Right cardiac atrium (tissue), 5 donors: ENCODE results near the gene EXO1. TPM values are rescaled to one million over a fixed set of nuclear protein-coding genes. Genes with fewer than 3 reads are reported as not detected.
A peak's percentile ranks its signal among the peaks of the same experiment; 100 is the strongest.
"Not testable (repeated sequence)": the region's sequence is repeated elsewhere in the genome, so short reads cannot be mapped to it uniquely, and the experiment has no call there.

Source experiments
- ATAC-seq, 2 donors: fragments of 200-7000 bp; cut with Tn5 transposase; one replicate each; pipeline versions ENCODE4 v1.8.0 to v1.9.1; 2020; ENCODE audit warnings: moderate library complexity in 2 of 2, mild to moderate bottlenecking in 1 of 2
- DNase-seq, 3 donors: peaks; one replicate each; pipeline ENCODE4 v3.0.0-alpha.2; 2020
- H3K27ac ChIP-seq: one replicate; pipeline ENCODE4 v1.5.1; 2013; ENCODE audit warnings: mild to moderate bottlenecking, low read length, control low read depth, moderate library complexity
- H3K27me3 ChIP-seq: one replicate; pipeline ENCODE4 v1.6.1; 2013; ENCODE audit not compliant: control insufficient read depth, insufficient read depth
- H3K4me1 ChIP-seq: one replicate; pipeline ENCODE4 v1.6.1; 2013; ENCODE audit warnings: low read length; ENCODE audit not compliant: control insufficient read depth, insufficient read depth
- H3K4me3 ChIP-seq: one replicate; pipeline ENCODE4 v1.5.1; 2013; ENCODE audit warnings: low read length, control low read depth
- H3K9me3 ChIP-seq: one replicate; pipeline ENCODE4 v1.6.1; 2013; ENCODE audit warnings: low read length; ENCODE audit not compliant: control insufficient read depth
- WGBS: extraction: QIAGEN DNeasy Blood & Tissue Kit; methylation state at CpG from one replicate; pipeline ENCODE4 v1.1.7; 2013; 5-methylcytosine and 5-hydroxymethylcytosine counted together
- intact Hi-C, 4 donors: fragments of 100-400 bp; cut with DNase I; formaldehyde crosslinking; loops; one replicate each; pipeline versions ENCODE4 v1.11.0 to v1.14.0; 2022 to 2023
- polyA plus RNA-seq: library from polyadenylated mRNA; stranded (reverse); fragments of 200-250 nt; gene quantifications from one replicate; pipeline ENCODE4 v1.2.3, GENCODE V29; 2013
- total RNA-seq, 4 donors: library from RNA; stranded (reverse); fragmentation: NEBNext Ultra II Directional; extraction: Animal tissue kit (Norgen Biotek cat#: 25700); gene quantifications; one replicate each; pipeline ENCODE4 v1.2.1, GENCODE V29; 2021
- donor health status: healthy with polysubstance abuse.
- donor health status: DM: no; HTN: yes; CAD: no.
- donor health status: DM: no; HTN: no; CAD: no.
- donor health status: DM: no; HTN: yes; CAD: no; lungs with severe emphysema.
- donor health status: DM: yes; HTN: yes; CAD: no.

EXO1 gene
- total and polyA plus RNA-seq, 5 donors, result 0.23 to 0.83 (median 0.74) TPM; not detected in 2

GRCh38 chr1:241847540-241847795 is 536 bp upstream of the EXO1 start:
- H3K4me3 ChIP-seq, result peak overlapping the region; percentile 78
- no peaks in the 10 kb centered on the region for H3K27me3 ChIP-seq
- H3K9me3 ChIP-seq, result no peaks in the 10 kb centered on the region
- 9% methylated on average over 6 of the region's 6 CpGs for WGBS
- ATAC-seq, result no peak
- DNase-seq, result no peak
- peak overlapping the region; percentile 100 for H3K27ac ChIP-seq
- intact Hi-C loops, result loop anchor here in 1 of 4 donors (10.0 kb wide), 1 partner anchor 243 kb away; no protein-coding TSS in a partner anchor
- no peaks in the 10 kb centered on the region for H3K4me1 ChIP-seq

- 7% methylated on average over 13 of the region's 13 CpGs for WGBS
- no peak for DNase-seq
- Histone ChIP-seq H3K9me3 (no peaks in the 10 kb centered on the region), H3K4me3 (peak overlapping the region; percentile 78), H3K4me1 (no peaks in the 10 kb centered on the region), H3K27ac (no peak overlapping the region), H3K27me3 (no peaks in the 10 kb centered on the region)
- no peak for ATAC-seq
- intact Hi-C loops, result loop anchor here in 1 of 4 donors (10.0 kb wide), 1 partner anchor 244 kb away; no protein-coding TSS in a partner anchor
Observed at GRCh38 chr1:241848686-241849344, 811 bp downstream of the EXO1 start.

GRCh38 chr1:241849345-241849695 is 1.3 kb downstream of the EXO1 start:
- H3K9me3 ChIP-seq, result no peaks in the 10 kb centered on the region
- H3K4me1 ChIP-seq, result no peaks in the 10 kb centered on the region
- no peak for DNase-seq
- intact Hi-C loops, result loop anchor here in 1 of 4 donors (10.0 kb wide), 1 partner anchor 245 kb away; no protein-coding TSS in a partner anchor
- H3K4me3 ChIP-seq, result no peak overlapping the region
- WGBS, result 47% methylated on average over 6 of the region's 6 CpGs
- no peak overlapping the region for H3K27ac ChIP-seq
- no peaks in the 10 kb centered on the region for H3K27me3 ChIP-seq
- no peak for ATAC-seq

- H3K27ac ChIP-seq, H3K9me3 ChIP-seq, H3K4me1 ChIP-seq, ATAC-seq, intact Hi-C loops, H3K27me3 ChIP-seq, H3K4me3 ChIP-seq: not testable (repeated sequence)
- 95% methylated on average over 35 of the region's 41 CpGs for WGBS
- peak in 1 of 3 donors; percentile 34 for DNase-seq
Observed at GRCh38 chr1:241855545-241856140, 7.6 kb downstream of the EXO1 start.

GRCh38 chr1:241857131-241857530 is 9.1 kb downstream of the EXO1 start:
- Histone ChIP-seq H3K4me1 (no peaks in the 10 kb centered on the region), H3K9me3 (no peaks in the 10 kb centered on the region), H3K27ac (no peak overlapping the region), H3K4me3 (no peak overlapping the region), H3K27me3 (no peaks in the 10 kb centered on the region)
- 78% methylated on average over 6 of the region's 6 CpGs for WGBS
- no peak for DNase-seq
- no peak for ATAC-seq
- intact Hi-C loops, result no loop called here

- H3K27ac ChIP-seq, result no peak overlapping the region
- H3K4me3 ChIP-seq, result no peak overlapping the region
- DNase-seq (no peak), ATAC-seq (no peak)
- H3K9me3 ChIP-seq, result no peaks in the 10 kb centered on the region
- intact Hi-C loops, result no loop called here
- H3K27me3 ChIP-seq, result no peaks in the 10 kb centered on the region
- WGBS, result 71% methylated on average over 6 of the region's 6 CpGs
- no peaks in the 10 kb centered on the region for H3K4me1 ChIP-seq
Observed at GRCh38 chr1:241860922-241861321, 12.9 kb downstream of the EXO1 start.

GRCh38 chr1:241869022-241869421 is 21.0 kb downstream of the EXO1 start:
- H3K9me3 ChIP-seq, result no peaks in the 10 kb centered on the region
- ATAC-seq (no peak), DNase-seq (no peak)
- H3K27me3 ChIP-seq, result no peaks in the 10 kb centered on the region
- WGBS, result 64% methylated on average over 1 of the region's 1 CpG
- H3K4me3 ChIP-seq, result no peak overlapping the region
- no peaks in the 10 kb centered on the region for H3K4me1 ChIP-seq
- H3K27ac ChIP-seq, result no peak overlapping the region
- intact Hi-C loops, result no loop called here

- no peaks in the 10 kb centered on the region for H3K27me3 ChIP-seq
- no peak for DNase-seq
- H3K9me3 ChIP-seq, result no peaks in the 10 kb centered on the region
- H3K4me3 ChIP-seq, result no peak overlapping the region
- no peak for ATAC-seq
- no peaks in the 10 kb centered on the region for H3K4me1 ChIP-seq
- no peak overlapping the region for H3K27ac ChIP-seq
- intact Hi-C loops, result no loop called here
Observed at GRCh38 chr1:241870336-241870735, 22.3 kb downstream of the EXO1 start.

GRCh38 chr1:241870746-241871430 is 22.9 kb downstream of the EXO1 start:
- H3K27ac ChIP-seq, result no peak overlapping the region
- DNase-seq, result no peak
- no peaks in the 10 kb centered on the region for H3K9me3 ChIP-seq
- H3K4me1 ChIP-seq, result no peaks in the 10 kb centered on the region
- no peaks in the 10 kb centered on the region for H3K27me3 ChIP-seq
- intact Hi-C loops, result no loop called here
- no peak overlapping the region for H3K4me3 ChIP-seq
- no peak for ATAC-seq
- 91% methylated on average over 3 of the region's 3 CpGs for WGBS

- intact Hi-C loops, result no loop called here
- H3K27me3 ChIP-seq, result no peaks in the 10 kb centered on the region
- WGBS, result 91% methylated on average over 6 of the region's 6 CpGs
- no peak overlapping the region for H3K4me3 ChIP-seq
- DNase-seq (no peak), ATAC-seq (no peak)
- H3K27ac ChIP-seq, result no peak overlapping the region
- no peaks in the 10 kb centered on the region for H3K9me3 ChIP-seq
- no peaks in the 10 kb centered on the region for H3K4me1 ChIP-seq
Observed at GRCh38 chr1:241881440-241881839, 33.4 kb downstream of the EXO1 start.

GRCh38 chr1:241883159-241883558 is 35.2 kb downstream of the EXO1 start:
- Histone ChIP-seq H3K4me3 (no peak overlapping the region), H3K4me1 (no peaks in the 10 kb centered on the region), H3K9me3 (no peaks in the 10 kb centered on the region), H3K27me3 (no peaks in the 10 kb centered on the region), H3K27ac (no peak overlapping the region)
- intact Hi-C loops, result no loop called here
- DNase-seq, result no peak
- 0% methylated on average over 1 of the region's 1 CpG for WGBS
- ATAC-seq, result no peak
